Lower leg skin (tissue), 4 donors: Measurements from ENCODE around the gene TLR6. TPM values are rescaled to one million over a fixed set of nuclear protein-coding genes. Genes with fewer than 3 reads are reported as not detected.

Source experiments
- DNase-seq, 2 donors: peaks; one replicate each; pipeline ENCODE4 v3.0.0-alpha.2; 2019; ENCODE audit warnings: low spot score in 2 of 2
- H3K4me3 ChIP-seq: fragments of 200-600 bp; sonication (generic); 2 replicates; pipeline ENCODE4 v1.5.1; 2017; ENCODE audit warnings: mild to moderate bottlenecking, low read depth; ENCODE audit not compliant: poor library complexity, severe bottlenecking
- POLR2A ChIP-seq, 2 donors: fragments of 450-650 bp; IDR thresholded peaks; one replicate each; pipeline ENCODE4 v1.6.1; 2016 to 2017; ENCODE audit warnings: antibody characterized with exemption in 2 of 2, mild to moderate bottlenecking in 1 of 2, moderate library complexity in 1 of 2
- WGBS, 2 donors: methylation state at CpG; one replicate each; pipeline ENCODE4 v1.1.5; 2018; 5-methylcytosine and 5-hydroxymethylcytosine counted together
- intact Hi-C: fragments of 100-400 bp; cut with DNase I; formaldehyde crosslinking; loops from one replicate; pipeline ENCODE4 v1.15.0; 2023; ENCODE audit warnings: low total_unique reads
- total RNA-seq, 4 donors: library from RNA; depleted of rRNA; stranded (reverse); fragments of >200 nt; gene quantifications; one replicate each; pipeline ENCODE4 v1.1.0, GENCODE V29; 2016
- TF ChIP-seq, protein P1 (sequence below), 3 donors: fragments of 450-650 bp; IDR thresholded peaks; one replicate each; pipeline ENCODE4 v1.5.1; 2016; ENCODE audit warnings: antibody characterized with exemption in 3 of 3, mild to moderate bottlenecking in 3 of 3, moderate library complexity in 2 of 3

Gene TLR6
- total RNA-seq, 4 donors from 2014 or later, result 1.1 to 4.0 (median 2.2) TPM

DNA sequence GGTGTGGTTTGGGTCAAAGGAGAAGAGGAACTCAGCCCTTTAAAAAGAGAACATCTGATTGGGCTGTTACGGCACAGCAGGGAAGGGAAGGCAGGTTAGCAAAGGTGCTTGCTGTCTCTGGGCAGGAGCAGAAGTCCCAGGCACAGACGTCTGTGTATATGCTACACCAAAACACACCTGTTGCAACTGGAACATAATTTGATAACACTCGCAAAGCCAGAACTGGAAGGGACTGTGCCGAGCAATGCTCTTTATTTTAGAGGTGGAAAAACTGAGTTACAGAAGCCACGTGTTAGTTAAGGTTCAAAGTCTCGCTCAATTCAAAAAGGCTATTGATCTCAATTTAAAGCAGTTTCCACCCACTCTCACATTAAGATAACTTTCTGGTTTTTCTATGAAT, 8.8 kb upstream of the TLR6 start:
- intact Hi-C loops, result no loop called here
- no peak for TF ChIP-seq POLR2A (IDR thresholded peaks at IDR 0.05)
- no peak for DNase-seq
- H3K4me3 ChIP-seq, result no peak overlapping the region
- 60 to 74% methylated on average over 6 of the region's 6 CpGs for WGBS, 2 donors

DNA sequence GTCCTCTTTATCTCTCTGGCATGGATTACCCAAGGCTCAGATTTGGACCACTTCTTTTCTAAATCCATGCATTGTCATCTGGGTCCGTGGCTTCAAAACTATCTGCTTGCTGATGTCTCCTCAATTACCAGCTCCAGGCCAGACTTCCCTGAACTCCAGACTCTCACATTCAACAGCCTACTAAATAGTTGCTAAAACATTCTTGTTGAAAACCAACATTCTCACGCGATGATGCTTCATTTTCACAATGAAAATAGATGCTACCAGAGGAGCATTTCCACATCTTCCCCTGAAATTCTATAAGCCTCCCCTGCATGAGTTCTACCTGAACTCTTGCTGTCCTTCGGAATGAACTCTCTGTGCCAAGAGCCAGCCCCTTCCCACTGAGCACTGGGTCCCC, 5.2 kb upstream of the TLR6 start:
- TF ChIP-seq, protein P1, sequence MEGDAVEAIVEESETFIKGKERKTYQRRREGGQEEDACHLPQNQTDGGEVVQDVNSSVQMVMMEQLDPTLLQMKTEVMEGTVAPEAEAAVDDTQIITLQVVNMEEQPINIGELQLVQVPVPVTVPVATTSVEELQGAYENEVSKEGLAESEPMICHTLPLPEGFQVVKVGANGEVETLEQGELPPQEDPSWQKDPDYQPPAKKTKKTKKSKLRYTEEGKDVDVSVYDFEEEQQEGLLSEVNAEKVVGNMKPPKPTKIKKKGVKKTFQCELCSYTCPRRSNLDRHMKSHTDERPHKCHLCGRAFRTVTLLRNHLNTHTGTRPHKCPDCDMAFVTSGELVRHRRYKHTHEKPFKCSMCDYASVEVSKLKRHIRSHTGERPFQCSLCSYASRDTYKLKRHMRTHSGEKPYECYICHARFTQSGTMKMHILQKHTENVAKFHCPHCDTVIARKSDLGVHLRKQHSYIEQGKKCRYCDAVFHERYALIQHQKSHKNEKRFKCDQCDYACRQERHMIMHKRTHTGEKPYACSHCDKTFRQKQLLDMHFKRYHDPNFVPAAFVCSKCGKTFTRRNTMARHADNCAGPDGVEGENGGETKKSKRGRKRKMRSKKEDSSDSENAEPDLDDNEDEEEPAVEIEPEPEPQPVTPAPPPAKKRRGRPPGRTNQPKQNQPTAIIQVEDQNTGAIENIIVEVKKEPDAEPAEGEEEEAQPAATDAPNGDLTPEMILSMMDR (IDR thresholded peaks at IDR 0.05), result no peak
- no peak for TF ChIP-seq POLR2A (IDR thresholded peaks at IDR 0.05)
- no peak for DNase-seq
- intact Hi-C loops, result no loop called here
- no peak overlapping the region for H3K4me3 ChIP-seq
- WGBS, 2 donors, result 88 to 90% methylated on average over 4 of the region's 4 CpGs

DNA sequence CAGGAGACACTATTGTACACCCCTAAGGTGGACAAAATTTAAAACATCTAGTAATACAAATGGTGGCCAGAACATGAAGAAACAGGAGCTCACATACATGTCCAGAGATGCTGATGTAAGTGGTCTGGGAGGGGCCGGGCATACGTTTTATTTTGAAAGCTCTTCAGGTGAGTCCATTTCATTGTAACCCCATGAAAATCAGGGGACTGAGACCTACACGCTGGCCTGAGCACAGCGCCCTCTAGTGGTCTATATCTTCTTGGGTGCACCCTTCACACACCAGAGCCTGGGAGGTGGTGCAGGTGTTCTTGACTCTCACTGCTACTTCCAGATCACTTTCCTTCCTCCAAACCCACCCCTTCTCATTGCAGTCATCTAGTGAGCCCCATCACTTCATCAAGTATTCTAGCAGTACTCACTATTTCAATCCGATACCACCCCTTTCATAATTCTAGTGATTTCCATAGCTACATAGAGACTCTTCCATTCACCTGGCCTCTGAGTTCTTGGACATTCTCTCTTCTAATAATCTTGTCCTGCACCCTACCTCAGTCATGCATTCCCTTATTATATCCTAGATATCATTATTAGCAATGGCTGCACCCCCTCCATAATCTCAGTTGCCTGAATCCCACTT, 4.3 kb upstream of the TLR6 start:
- intact Hi-C loops, result no loop called here
- no peak for DNase-seq
- 35 to 37% methylated on average over 5 of the region's 5 CpGs for WGBS, 2 donors
- H3K4me3 ChIP-seq, result no peak overlapping the region
- TF ChIP-seq POLR2A (IDR thresholded peaks at IDR 0.05), result no peak
- TF ChIP-seq, protein P1 (IDR thresholded peaks at IDR 0.05), result no peak

DNA sequence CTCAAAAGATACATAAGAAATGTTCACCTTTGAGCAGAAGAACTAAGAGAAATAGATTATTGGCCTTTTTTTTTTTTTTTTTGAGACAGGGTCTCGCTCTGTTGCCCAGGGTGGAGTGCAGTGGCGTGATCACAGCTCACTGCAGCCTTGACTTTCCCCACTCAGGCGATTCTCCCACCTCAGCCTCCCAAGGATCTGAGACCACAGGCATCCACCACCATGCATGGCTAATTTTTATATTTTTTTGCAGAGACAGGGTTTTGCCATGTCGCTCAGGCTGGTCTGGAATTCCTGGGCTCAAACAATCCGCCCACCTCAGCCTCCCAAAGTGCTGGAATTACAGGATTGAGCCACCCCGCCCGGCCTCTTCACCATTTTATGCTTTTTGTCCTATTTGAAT, 2.9 kb upstream of the TLR6 start:
- intact Hi-C loops, result no loop called here
- no peak for TF ChIP-seq POLR2A (IDR thresholded peaks at IDR 0.05)
- TF ChIP-seq, protein P1 (IDR thresholded peaks at IDR 0.05), result no peak
- WGBS, 2 donors, result 97 to 99% methylated on average over 7 of the region's 7 CpGs
- H3K4me3 ChIP-seq, result no peak overlapping the region
- no peak for DNase-seq

DNA sequence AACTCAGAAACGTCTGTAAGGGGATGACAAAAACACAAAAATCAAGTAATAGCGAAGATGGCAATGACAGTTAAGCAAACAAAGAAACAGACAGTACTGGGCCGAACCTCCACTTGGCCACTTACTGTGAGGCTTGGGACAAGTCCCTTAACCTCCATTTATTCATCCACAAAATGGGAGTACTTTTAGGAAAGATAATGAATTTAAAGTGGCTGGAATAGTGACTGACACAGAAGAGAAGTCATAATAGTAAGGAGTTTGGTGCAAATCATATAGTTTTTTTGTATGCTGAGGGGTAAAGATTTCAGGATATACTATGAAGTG, 1.4 kb upstream of the TLR6 start:
- TF ChIP-seq, protein P1 (IDR thresholded peaks at IDR 0.05), result no peak
- TF ChIP-seq POLR2A (IDR thresholded peaks at IDR 0.05), result no peak
- DNase-seq, result no peak
- H3K4me3 ChIP-seq, result no peak overlapping the region
- 29 to 30% methylated on average over 3 of the region's 3 CpGs for WGBS, 2 donors
- intact Hi-C loops, result no loop called here

DNA sequence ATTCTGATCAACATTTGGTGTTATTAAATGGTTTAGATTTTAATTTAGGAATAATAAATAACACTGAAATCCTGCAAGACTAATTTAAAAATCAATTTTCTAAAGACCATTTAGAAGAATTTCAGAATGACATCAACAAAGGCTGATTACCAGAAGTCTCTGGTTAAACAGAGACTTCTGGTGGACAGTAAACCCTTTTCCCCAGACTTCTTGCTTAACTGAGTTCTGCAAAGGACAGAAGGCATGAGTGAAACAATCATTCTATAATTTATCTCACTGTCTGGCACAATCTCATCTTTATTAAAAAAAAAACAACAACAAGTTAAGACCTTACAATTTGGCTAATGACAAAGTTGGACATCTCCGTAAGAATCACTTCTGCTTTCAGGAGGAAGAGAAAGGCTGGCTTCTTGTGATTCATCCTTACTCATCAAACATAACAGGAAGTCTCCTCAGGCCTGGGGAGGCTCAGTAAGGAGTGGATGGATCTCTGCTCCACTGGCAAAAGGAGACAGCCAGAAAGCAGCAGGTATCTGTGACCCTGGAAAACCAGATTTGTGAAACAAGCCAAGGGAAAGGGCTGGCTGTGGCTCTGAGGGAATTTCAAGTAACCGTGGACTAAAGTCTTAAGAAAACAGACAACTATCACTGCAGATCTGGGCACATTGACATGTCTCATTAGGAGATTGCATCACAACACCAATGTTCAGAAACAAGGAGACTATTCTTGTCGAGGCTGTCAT, 908 bp upstream of the TLR6 start:
- DNase-seq, result peak; percentile 66 to 87
- intact Hi-C loops, result no loop called here
- 7 to 8% methylated on average over 3 of the region's 3 CpGs for WGBS, 2 donors
- H3K4me3 ChIP-seq, result no peak overlapping the region
- TF ChIP-seq, protein P1 (IDR thresholded peaks at IDR 0.05), result no peak
